Stimulated activated CD8-positive, alpha-beta memory T cell treated with anti-CD3 and anti-CD28 coated beads, Interleukin-7, amount 100 ng/mL, for 24 hours (primary cell): ENCODE results near the gene KATNB1.
"Not testable (repeated sequence)": the region's sequence is repeated elsewhere in the genome, so short reads cannot be mapped to it uniquely, and the experiment has no call there.

ENCODE experiments used
- DNase-seq: peaks from one replicate; pipeline ENCODE4 v3.0.0-alpha.2; 2020; ENCODE audit warnings: low read depth

KATNB1 gene

DNA sequence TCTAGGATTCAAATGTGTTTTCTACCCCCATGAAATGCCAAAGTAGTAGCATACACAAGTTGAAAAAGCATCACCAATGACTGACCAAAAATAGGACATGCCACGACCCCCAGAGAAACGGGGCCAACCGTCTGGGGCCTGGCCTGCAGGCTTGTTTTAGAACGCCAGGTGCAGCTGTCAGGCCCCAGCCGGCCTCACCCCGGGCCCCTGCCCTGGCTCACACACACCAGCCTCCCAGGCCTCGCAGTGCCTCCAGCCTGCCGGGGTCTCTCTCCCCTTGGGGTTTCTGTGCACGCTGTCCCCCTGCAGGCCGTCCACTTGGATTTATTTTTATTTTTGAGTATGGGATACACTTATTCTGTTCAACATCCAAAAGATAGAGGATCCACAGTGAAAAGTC lies 7.9 kb downstream of the KATNB1 start:
- no peak for DNase-seq

DNA sequence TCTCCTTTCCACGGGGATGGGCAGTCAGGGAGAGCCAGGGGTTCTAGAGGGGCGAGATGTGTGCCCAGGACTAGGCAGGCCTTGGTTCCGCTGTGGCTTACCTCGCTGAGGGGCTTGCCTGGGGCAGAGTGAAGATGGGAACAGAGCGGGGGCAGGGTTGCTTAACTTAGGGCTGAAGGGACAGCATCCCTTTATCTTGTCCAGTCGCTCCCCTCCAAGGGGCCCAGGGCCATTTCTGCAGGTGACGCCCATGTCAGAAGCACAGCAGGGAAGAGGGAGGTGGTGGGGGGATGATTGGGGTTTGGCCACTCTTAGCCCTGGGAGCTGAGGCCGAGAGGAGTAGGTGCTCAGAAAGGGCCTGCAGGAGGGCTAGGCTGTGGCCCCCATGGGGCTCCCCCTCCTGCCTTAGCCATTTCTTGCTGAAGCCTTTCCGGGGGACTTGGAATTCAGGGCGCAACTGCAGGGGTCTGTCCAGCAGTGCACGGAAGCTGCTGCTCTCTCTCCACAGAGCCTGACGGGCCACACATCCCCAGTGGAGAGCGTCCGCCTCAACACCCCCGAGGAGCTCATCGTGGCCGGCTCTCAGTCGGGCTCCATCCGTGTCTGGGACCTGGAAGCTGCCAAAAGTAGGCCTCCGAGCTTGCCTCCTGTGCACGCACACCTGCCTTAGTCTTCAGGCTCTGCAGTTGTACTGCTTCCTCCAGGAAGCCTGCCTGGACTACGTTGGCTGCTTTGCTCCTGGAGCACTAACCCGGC lies 8.5 kb downstream of the KATNB1 start:
- DNase-seq: no peak

DNA sequence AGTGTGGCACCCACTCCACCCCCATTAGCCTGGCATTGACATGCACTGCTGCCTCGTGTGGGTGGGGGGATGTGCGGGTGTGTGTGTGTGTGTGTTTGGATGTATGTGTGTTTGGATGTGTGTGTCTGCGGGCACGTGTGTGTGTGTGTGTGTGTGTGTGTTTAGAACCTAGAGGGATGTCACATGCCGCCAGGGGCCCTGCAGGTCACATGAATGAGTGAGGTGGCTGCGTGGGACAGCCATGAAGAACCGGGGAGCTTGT lies 9.0 kb downstream of the KATNB1 start:
- DNase-seq: no peak

DNA sequence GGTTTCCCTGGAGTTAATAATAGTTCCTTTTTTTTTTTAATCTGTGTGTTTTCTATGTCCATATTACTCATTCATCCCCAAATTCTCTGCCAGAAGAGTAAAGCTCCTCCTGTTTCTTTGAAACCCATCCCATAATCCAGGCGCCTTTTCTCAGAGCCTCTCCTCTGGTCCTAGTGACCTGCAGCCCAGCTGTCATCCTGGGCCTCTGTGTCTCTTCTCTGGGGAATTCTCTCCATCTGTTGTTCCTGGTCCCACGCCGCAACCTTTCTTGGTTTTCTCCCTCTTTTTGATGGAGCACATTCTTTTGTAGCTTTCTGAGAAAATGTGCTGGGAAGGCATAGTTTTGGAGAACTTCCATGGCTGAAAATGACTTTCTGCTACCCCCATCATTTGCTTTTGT lies 10.2 kb downstream of the KATNB1 start:
- no peak for DNase-seq

DNA sequence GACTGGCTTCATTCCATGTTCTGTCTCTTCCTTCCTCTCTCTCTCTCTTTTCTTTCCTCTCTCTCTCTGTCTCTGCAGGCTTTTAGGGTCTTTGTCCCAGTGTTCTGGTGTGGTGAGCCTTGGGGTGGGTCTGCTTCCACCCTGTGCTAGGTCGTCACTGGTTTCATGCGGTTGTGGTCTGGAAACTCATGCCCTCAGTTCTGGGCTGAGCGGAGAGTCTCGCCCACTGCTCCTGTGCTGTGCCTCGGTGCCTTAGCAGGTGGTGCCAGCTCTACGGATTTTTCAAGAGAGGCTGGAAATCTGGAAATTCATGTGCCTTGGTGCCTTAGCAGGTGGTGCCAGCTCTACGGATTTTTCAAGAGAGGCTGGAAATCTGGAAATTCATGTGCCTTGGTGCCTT lies 10.7 kb downstream of the KATNB1 start:
- DNase-seq: not testable (repeated sequence)

DNA sequence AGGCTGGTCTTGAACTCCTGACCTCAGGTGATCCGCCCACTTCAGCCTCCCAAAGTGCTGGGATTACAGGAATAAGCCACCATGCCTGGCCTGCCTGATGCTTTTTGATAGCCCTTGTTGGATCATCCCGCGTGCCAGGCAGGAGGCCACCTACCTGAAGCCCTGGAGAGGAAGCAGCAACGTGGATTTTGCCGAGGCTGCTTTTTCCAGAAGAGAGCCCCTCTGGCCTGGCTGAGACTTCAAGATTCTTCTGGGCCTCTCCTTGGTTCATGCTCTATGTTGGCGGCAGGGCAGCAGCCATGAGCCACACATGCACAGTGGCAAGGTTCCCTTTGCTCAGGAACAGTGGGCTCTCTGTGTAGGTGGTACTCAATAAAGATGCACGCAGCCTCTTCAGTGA lies 11.5 kb downstream of the KATNB1 start:
- DNase-seq: no peak

DNA sequence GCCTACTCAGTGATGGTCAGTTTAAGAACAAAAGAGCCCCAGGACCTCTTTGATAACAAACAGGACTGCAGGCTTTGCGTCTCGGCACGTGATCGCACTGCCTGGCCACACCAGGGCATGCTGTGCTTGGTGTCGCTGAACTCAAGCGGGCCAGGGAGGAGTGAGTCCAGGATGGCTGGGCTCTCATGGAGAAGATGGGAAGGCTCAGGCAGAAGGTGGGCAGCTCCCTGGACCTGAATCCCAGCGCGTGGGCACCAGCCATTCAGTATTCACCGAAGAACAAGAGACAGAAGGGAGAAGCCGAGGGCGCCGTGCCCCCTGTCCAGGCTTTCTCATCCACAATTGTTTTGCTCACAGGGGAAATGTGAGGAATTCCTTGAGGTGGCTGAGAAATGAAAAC lies 11.9 kb downstream of the KATNB1 start:
- no peak for DNase-seq

DNA sequence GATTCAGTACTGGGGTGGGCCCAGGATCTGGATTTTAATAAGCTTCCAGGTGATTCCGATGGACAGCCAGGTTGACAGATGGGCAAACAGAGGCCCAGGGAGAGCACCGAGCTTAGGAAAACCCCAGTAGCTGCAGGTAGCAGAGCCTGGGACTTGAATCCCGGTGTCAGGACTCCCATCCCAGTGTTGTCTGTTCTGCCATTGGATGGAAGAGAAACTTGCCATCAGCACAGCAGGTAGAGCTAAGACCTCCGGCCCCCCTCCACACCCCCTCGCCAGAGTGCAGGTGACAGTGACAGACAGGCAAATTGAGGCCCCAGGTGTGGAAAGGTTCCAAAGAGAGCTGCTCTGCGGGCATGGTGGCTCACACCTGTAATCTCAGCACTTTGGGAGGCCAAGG lies 12.4 kb downstream of the KATNB1 start:
- no peak for DNase-seq

DNA sequence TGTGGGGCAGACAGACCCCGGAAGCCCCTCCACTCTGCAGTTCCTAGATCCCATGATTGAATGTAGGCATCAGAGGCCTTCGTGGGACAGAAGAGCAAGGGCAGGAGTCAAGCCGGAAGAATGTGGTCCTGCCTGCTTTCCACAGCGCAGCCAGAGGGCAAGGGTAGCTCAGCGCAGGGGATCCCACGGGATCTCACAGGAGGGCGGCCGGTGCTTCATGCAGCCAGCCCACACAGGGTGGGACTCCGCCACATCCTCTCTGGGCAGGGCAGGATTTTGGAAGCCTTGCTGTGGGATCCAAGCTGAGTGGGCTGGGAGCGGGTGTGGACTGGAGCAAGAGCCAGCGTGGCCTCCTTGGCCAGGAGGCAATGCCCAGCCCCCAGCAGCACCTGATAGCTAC lies 13.0 kb downstream of the KATNB1 start:
- DNase-seq: no peak

DNA sequence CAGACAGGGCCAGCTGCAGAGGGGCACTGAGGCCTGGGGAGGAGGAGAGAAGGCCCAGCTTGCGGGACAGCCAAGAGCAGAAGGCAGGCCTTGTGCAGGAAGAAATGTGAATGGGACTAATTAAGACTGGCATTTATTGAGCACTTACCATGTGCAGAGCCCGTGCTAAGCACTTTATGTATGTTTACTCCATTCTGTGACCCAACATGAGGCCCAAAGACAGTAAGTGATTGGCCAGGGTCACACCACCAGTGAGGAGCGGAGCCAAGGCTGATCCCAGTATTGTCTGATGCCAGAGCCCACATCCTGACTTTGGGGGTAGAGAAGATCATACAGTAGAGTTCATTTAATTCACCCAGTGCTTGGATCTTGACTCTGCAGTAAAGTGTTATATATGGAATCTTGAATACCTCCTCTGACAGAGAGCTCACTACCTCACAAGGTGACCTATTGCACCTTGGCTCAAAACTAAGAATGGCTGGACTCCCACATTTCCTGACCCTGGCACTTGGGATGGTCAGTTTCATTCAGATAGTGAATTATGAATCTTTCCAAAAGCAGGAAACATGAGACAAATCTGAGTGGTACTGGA lies 13.6 kb downstream of the KATNB1 start:
- DNase-seq: no peak

DNA sequence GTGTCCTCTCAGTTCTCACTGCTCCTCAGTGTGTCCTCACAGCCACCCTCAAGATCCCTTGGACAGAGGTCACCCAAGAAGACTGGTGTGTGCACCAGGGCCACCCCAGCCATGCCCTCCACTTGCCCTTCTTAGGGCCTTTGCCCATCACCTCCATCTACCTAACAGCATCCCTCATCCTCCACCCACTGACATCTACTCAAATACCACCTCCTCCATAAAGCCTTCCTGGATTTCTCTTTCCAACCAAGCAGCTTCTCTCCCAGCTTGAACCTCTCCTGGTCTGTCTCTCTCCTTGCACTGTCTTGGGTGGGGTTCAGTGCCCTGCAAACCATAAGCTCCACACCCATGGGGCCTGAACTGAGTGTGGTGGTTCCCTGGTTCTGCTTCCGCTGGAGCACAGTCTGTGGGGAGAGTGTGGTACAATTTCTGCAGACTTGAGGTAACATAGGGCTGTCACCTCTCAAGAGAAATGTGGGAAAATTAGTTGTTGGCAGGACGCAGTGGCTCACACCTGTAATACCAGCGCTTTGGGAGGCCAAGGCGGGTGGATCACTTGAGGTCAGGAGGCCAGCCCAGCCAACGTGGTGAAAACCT lies 14.4 kb downstream of the KATNB1 start:
- DNase-seq: no peak

DNA sequence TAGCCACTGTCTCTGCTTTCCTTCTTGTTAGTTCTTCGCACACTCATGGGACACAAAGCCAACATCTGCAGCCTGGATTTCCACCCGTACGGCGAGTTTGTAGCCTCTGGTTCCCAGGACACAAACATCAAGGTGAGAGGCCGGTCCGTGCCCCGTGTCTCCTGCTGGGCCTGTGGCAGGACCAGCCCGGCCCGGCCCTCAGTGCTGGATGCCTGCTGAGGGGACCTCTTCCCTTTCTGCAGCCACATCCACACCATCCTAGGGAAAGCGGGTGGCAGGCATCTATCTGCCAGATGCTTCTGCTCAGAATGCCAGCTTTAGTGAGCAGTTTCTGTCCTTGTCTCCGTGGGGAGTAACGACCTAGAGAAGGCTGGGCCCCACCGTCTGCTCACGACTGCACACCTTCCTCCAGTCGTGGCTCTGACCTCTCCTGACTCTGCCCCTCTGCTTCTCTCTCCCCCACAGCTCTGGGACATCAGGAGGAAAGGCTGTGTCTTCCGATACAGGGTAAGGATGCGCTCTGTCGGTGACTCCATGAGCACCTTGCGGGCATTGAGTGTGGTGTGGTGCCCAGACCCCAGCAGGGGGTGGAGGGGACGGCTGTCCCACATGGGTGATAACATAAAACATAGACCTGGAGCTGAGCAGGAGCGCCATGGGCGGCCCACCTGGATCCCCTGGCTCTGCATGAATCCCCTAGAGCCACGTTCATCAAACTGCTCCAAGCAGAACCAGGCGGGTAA lies 15.4 kb downstream of the KATNB1 start:
- DNase-seq: no peak

DNA sequence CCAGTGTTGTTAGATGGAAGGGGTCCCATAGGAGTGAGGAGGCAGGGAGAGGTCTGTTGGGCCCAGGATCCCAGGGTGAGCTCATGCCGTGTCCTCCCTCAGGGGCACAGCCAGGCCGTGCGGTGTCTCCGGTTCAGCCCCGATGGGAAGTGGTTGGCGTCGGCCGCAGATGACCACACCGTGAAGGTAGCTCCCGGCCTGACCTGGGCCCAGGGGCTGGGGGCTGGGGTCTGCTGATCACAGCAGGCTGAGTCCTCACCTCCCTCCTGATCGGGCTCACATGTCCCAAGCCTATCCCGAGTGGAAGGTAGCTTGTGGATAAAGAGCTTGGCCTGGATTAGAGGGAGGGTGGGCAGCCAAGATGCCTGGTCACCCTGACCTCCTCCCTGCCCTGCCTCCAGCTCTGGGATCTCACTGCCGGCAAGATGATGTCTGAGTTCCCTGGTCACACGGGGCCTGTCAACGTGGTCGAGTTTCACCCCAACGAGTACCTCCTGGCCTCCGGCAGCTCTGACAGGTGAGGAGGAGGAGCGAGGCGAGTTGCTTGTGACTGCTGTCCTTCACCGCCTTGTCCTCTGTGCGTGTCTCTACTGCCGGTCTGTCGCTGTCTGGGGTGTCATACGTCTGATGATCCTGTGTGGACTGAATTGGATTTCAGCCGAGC lies 16.1 kb downstream of the KATNB1 start:
- no peak for DNase-seq

DNA sequence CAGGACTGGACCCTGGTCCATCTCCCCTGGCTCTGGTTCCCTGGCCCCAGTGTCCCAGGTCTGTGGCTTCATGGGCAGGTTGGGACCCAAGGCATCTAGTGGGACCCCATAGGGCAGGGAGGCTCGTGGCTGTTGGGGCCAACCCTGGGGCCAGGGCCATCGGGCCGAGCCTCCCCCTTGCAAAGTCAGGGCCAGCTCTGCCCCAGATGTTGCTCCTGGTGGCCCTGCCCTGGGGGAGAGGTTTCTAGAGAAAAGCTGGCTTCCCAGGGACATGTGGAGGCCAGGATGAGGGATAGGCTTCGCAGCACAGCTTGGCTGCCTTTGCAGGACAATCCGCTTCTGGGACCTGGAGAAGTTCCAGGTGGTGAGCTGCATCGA lies 16.6 kb downstream of the KATNB1 start:
- no peak for DNase-seq

DNA sequence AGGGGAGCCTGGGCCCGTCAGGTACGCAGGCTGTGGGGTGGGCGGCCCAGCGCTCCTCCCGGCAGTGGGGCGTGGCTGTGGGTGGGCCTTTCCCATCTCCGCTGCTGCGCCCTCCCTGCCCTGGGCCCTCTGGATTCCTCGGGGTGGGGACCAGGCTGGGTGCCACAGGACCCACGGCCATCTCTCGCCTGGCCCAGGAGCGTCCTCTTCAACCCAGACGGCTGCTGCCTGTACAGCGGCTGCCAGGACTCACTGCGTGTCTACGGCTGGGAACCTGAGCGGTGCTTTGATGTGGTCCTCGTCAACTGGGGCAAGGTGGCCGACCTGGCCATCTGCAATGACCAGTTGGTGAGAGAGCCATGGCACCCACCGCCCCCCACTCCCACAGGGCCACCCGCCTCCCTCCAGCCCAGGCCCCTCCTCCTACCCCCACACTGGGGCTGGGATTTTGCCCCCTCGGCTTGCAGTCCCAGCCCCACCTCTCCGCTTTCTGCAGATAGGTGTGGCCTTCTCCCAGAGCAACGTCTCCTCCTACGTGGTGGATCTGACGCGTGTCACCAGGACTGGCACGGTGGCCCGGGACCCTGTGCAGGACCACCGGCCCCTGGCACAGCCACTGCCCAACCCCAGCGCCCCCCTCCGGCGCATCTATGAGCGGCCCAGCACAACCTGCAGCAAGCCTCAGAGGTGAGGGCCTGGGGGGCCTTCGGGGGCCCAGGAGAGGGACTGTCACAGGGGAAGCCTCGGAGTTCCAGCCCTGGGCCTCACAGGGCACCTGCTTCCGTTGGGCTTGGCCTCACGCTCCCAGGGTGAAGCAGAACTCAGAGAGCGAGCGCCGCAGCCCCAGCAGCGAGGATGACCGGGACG lies 17.2 kb downstream of the KATNB1 start:
- DNase-seq: no peak

DNA sequence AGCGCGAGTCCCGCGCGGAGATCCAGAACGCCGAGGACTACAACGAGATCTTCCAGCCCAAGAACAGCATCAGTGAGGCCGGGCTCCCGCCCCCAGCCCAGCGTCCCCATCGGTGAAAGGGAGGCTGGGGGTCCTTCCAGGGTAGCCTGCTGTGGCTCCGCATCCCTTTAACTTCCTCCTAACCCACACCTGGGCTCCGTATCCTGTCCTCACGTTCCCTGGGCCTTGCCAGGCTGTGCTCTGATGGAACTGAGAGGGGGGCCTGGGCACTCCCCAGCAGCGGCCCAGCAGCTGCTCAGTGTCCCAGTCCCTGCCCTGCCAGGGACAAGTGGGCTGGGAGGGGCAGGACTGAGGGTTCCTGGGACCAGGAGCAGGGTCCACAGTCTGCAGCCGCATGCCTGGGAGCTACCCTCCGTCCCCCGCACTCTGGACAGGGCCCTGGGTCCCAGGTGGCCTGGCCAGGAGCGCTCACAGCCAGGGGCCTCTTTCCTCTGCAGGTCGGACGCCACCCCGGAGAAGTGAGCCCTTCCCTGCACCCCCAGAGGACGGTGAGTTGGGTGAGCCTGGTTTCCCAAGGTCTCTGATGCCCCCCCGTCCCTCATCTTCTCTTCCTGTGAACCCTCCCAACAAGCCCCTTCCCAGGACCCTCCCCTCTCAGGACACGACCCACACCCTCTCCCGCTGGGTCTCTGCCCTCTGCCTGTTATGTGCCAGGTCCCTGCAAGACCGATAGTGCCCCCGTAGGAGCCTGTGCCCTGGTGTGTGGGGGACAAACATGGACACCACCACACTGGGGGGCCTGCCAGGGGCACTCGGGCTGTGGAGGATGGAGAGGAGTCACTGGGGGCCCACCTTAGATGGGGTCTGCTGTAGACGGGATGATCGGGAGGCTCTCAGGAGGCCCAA lies 18.1 kb downstream of the KATNB1 start:
- DNase-seq: no peak

DNA sequence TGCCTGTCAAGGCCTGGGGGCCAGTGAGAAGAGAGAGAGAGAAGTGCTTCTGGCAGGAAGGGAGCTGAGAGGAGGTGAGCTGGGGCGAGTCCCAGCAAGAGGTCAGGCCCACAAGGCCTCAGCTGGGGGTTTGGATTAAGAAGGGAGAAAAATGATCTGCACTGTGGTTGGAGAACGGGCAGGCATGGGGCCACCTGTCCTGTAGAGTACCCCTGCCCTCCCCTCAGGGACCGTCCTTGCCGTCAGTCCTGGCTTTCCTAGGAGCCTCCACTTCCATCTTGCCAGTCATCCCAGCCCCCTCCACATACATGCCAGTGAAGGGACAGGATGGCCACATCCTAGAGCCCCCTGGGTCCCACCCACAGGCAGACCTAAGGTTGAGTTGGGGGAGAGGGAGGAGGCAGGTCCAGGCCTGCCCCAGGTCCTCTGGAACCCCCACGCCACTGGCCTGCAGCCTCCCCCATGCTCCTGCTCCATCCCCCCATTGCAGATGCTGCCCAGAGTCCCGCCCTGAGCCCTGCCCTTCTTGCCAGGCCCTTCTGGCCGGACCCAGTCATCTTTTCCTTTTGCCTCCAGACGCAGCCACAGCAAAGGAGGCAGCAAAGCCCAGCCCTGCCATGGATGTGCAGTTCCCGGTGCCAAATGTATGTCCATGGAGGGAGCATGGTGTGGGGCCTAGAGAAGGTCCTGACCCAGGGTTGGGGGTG lies 18.9 kb downstream of the KATNB1 start:
- DNase-seq: no peak

DNA sequence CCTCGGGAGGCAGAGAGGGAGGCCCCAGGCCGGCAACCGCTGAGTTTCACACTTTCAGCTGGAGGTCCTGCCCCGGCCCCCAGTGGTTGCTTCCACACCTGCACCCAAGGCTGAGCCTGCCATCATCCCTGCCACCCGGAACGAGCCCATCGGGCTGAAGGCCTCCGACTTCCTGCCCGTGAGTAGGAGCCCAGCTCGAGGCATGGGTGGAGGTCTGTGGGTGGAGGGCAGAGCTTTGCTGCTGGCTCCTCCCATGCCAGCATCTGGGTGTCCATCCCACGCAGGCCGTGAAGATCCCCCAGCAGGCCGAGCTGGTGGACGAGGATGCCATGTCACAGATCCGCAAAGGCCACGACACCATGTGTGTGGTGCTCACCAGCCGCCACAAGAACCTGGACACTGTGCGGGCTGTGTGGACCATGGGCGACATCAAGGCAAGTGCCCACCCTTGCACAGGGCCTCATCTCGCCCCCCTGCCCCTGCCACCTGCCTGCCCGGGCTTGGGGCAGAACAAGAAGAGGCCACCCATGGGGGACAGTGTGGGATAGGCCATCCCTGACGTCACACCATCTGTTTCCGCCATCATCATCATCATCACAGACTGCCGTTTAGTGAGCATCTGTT lies 19.6 kb downstream of the KATNB1 start:
- DNase-seq: no peak

DNA sequence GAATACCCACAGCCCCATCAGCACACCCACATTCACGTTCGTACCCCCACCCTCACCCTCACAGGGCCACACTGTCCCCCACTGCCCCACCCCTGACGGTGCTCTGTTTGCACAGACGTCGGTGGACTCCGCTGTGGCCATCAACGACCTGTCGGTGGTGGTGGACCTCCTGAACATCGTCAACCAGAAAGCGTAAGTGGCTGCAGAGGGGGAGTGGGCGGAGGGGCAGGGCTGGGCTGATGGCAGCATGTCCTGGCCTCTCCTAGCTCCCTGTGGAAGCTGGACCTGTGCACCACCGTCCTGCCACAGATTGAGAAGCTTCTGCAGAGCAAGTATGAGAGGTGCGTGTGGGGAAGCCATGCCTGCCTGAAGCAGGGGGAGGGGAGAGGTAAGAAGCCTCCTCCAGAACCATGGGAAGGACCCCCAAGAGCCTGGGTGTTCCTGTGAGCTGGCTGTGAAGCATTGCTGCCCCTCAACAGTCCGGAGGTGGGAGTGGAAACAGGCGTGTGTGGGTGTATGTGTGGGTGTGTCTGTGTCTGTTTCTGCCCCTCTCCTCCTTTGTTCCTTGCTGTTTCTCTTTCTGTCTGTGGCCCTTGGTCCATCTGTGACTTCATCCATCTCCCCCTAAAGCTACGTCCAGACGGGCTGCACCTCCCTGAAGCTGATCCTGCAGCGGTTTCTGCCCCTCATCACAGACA lies 20.3 kb downstream of the KATNB1 start:
- DNase-seq: no peak
